Measurements from ENCODE around the gene UPF3A.

DNA sequence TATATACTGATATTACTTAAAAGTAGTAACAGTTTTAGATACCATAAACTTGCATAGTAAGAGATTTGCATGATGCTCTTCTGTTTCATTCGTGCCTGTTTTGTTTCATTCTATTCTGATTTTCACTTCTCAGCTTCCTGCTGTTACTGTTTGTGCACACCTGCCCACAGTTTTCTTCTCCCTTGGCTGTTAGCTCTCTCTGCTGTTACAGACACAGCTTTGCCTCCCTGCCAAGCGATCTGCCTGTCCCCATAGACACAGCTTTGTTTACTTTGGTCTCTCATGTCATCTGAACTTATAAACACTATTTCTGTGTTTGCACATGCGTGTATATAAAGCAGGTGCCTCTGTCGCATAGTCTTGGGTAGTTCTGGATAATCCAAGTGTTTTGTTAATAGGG, 21.4 kb upstream of the UPF3A start:
- TF ChIP-seq, protein P1, sequence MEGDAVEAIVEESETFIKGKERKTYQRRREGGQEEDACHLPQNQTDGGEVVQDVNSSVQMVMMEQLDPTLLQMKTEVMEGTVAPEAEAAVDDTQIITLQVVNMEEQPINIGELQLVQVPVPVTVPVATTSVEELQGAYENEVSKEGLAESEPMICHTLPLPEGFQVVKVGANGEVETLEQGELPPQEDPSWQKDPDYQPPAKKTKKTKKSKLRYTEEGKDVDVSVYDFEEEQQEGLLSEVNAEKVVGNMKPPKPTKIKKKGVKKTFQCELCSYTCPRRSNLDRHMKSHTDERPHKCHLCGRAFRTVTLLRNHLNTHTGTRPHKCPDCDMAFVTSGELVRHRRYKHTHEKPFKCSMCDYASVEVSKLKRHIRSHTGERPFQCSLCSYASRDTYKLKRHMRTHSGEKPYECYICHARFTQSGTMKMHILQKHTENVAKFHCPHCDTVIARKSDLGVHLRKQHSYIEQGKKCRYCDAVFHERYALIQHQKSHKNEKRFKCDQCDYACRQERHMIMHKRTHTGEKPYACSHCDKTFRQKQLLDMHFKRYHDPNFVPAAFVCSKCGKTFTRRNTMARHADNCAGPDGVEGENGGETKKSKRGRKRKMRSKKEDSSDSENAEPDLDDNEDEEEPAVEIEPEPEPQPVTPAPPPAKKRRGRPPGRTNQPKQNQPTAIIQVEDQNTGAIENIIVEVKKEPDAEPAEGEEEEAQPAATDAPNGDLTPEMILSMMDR (IDR thresholded peaks at IDR 0.05) = no peak
- TF ChIP-seq POLR2A (IDR thresholded peaks at IDR 0.05) = no peak
